Epithelial cell of esophagus (primary cell): ENCODE data around the gene DACT3.
A peak's percentile ranks its signal among the peaks of the same experiment; 100 is the strongest.

Experiments used
- DNase-seq: peaks from one replicate; pipeline ENCODE4 v3.0.0; 2010; ENCODE audit warnings: low read depth
- H3K4me3 ChIP-seq: 2 replicates; pipeline ENCODE4 v1.5.1; 2011; ENCODE audit warnings: mild to moderate bottlenecking, low read length, control low read depth
- TF ChIP-seq, protein P1 (sequence below): IDR thresholded peaks from 2 replicates; pipeline ENCODE4 v1.5.1; 2011; ENCODE audit warnings: low read depth, mild to moderate bottlenecking, low read length, control low read depth, inconsistent platforms; ENCODE audit not compliant: insufficient read depth; ENCODE audit errors: missing control alignments

The DACT3 gene

DNA sequence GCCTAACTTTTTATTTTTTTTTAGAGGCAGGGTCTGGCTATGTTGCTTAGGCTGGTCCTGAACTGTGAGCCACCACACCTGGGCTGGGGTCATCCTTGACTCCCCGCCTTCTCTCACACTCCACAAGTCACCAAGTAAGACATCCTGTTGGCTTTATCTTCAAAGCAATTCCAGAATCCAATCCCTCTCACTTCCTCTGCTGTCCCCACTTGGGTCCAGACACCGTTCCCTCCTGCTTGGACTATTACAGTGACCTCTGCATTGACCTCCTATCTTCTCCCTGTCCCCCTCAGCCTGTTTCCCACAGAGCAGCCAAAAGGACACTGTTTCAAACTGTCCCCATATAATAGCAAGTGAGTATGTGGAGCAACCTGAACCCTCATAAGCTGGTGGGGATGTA, 20.3 kb downstream of the DACT3 start:
- TF ChIP-seq, protein P1, sequence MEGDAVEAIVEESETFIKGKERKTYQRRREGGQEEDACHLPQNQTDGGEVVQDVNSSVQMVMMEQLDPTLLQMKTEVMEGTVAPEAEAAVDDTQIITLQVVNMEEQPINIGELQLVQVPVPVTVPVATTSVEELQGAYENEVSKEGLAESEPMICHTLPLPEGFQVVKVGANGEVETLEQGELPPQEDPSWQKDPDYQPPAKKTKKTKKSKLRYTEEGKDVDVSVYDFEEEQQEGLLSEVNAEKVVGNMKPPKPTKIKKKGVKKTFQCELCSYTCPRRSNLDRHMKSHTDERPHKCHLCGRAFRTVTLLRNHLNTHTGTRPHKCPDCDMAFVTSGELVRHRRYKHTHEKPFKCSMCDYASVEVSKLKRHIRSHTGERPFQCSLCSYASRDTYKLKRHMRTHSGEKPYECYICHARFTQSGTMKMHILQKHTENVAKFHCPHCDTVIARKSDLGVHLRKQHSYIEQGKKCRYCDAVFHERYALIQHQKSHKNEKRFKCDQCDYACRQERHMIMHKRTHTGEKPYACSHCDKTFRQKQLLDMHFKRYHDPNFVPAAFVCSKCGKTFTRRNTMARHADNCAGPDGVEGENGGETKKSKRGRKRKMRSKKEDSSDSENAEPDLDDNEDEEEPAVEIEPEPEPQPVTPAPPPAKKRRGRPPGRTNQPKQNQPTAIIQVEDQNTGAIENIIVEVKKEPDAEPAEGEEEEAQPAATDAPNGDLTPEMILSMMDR: no peak
- no peak for DNase-seq
- no peak overlapping the region for H3K4me3 ChIP-seq

DNA sequence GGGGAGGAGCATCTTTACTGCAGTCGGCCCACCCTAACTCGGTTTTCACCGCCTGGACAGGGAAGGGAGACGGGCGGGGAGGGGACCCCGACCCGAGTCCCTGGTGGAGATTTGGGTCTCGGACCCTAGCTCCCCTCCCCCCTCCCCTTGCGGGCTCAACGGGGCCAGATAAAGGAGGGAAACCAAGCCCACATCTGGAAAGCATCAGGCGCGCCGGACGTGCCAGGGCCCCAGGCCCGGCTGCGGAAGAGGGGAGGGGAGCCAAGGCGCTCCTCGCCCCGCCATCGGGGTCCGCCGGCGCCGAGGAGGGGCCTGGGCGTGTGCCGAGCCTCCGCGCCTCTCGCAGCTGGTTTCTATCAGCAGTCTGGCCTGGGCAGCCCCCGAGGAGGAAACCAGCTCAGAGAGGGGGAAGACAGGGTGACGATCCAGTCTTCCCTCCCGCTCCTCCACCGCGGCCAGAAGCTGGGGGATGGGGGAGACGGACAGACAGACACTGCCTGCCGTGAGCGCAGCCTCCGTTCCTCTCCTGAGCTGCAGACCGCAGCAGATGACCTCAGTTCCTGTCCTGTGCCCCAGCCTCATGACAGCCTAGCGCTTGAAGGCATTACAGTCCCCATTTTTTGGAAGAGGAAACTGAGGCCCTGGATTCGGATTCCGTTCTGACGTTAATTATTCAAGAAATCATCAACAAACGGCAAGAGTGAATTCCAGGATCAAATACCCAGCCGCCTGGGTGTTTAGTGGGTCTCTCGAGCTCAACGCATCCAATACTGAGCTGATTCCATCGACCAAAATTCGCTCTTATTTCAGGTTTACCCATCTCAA, 21.4 kb downstream of the DACT3 start:
- H3K4me3 ChIP-seq: peak overlapping the region; percentile 26
- DNase-seq: no peak
- TF ChIP-seq, protein P1: no peak

DNA sequence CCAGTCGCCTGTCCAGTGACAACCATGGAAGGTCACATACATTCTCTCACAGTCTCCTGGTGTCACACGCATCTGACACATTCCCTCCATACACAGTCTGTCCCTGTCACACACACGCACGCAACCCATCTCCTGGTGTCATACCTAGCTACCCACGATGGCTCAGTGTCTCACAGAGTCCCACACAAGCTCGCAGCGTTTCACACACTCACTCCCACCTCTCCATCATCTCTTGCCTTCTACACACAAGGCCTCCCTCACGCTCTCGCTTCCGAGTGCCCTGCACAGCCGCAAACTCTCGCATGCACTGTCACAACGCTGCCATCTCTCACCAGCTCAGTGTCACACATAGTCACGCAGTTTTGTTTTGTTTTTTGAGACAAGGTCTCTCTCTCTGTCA, 23.8 kb downstream of the DACT3 start:
- DNase-seq: no peak
- H3K4me3 ChIP-seq: no peak overlapping the region
- TF ChIP-seq, protein P1: no peak

DNA sequence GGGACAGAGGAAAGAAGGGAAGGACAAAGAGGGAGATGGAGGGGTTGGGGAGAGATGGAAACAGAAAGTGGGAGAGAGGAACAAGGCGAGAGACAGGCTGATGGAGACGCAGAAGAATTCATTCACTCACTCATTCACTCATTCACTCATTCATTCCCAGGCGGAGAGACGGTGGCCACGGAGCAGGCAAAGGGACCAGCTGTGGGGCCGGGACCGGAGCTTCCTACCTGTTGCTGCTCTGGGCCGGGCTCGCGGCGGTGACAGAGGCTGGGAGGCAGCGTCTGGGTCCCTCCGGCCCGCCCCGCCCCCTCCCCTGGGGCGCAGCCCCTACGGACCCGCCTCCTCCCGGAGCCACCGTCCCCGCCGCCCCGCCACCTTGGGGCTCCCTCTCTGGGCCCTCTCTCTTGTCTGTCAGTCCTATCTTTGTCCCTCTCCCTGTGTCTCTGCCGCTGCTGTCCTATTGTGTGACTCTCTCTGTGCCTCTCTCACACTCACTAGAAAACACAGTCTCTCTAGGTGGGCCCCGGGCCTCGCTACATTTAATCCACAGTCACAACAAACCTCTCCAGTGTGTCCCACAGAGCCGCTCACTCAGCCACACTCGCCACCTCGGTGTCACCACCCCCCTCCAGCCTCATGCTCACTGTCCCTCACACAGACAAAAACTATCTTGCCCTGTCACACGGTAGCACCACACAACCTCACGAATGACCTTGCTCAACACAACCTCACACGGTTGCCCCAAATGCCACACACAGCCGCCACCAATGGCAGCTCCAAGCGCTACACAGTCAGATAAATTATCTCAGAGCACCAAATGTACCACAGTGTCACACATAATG, 24.8 kb downstream of the DACT3 start, which contains the start of gene GNG8:
Gene GNG8, minus strand, starts transcription at position 283 of the 842 bp plus-strand sequence. CDS start 1,520 bp downstream, outside the sequence.
- TF ChIP-seq, protein P1: no peak
- no peak for DNase-seq
- no peak within 1 kb of the TSS for H3K4me3 ChIP-seq

DNA sequence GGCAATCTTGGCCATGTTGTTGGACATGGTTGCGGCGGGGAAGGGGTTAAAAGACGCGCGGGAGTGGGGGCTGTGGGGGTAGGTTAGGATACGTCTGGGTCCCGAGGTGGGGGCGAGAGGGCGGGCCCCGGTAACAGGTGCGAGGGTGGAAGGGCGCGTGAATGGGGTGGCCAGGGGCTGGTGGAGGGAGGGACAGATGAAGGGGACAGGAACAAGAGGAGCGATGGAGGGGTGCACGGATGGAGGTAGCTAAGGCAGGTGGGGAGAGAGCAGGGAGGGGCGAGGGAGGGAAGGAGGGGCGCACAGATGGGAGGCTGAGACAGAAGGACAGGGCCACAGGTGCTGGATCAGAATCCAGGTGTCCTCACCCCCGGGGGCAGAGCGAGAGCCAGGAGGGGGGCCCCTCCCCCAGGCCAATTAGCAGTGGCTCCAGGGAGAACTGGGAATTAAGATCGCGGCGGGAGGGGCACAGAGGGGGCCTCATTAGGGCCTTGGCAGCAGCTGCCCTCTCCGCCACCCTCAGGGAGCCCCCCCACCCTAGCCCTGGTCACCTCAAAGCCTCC, 26.2 kb downstream of the DACT3 start:
- no peak for DNase-seq
- H3K4me3 ChIP-seq: peak overlapping the region; percentile 20
- TF ChIP-seq, protein P1: no peak

DNA sequence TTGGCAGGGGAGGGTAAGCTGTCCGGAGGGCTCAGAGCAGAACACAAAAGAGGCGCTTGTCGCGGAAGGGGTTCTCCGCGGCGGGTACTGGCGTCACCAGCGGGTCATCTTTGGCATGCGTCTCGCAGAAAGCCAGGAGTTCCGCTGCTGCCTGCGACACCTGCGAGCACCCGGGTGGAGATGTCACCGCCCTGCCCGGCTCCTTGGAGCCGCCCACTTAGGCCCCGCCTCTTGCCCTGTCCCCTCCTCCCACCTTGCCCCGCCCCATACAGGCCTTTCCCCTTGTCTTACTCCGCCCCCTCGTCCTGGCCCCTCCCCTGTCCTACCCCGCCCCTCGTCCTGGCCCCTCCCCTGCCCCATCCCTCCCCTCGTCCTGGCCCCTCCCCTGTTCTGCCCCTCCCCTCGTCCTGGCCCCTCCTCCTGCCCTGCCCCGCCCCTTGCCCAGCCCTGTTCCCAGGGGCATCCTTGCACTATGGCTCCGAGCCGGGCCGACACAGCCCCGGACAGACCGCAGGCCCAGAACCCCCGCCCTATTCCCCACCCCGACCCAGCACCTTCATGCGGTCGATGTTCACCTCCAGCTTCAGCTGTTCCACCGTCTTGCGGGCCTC, 26.8 kb downstream of the DACT3 start:
- DNase-seq: peak; percentile 97
- peak overlapping the region; percentile 35 for H3K4me3 ChIP-seq
- TF ChIP-seq, protein P1: no peak
